IPS-20b (cell line): ENCODE measurements around the gene EPB41.

Experiments used
- H3K27ac ChIP-seq: one replicate; pipeline ENCODE4 v1.5.1; 2013; ENCODE audit warnings: low read length
- H3K27me3 ChIP-seq: 2 replicates; pipeline ENCODE4 v1.6.1; 2013; ENCODE audit warnings: mild to moderate bottlenecking, low read length, inconsistent platforms; ENCODE audit not compliant: insufficient read depth
- H3K36me3 ChIP-seq: 2 replicates; pipeline ENCODE4 v1.6.1; 2013; ENCODE audit warnings: low read depth, mild to moderate bottlenecking, inconsistent platforms, low read length, moderate library complexity; ENCODE audit not compliant: insufficient read depth
- H3K4me1 ChIP-seq: 2 replicates; pipeline ENCODE4 v1.6.1; 2013; ENCODE audit warnings: mild to moderate bottlenecking, control low read depth, inconsistent platforms, low read length, moderate library complexity; ENCODE audit not compliant: insufficient read depth
- H3K4me3 ChIP-seq: 2 replicates; pipeline ENCODE4 v1.5.1; 2013; ENCODE audit warnings: mild to moderate bottlenecking, low read length, inconsistent platforms
- H3K9ac ChIP-seq: 2 replicates; pipeline ENCODE4 v1.6.1; 2013; ENCODE audit warnings: low read depth, mild to moderate bottlenecking, inconsistent platforms, low read length, moderate library complexity
- H3K9me3 ChIP-seq: 2 replicates; pipeline ENCODE4 v1.6.1; 2013; ENCODE audit warnings: mild to moderate bottlenecking, low read depth, low read length, inconsistent platforms; ENCODE audit not compliant: insufficient read depth

Gene EPB41

DNA sequence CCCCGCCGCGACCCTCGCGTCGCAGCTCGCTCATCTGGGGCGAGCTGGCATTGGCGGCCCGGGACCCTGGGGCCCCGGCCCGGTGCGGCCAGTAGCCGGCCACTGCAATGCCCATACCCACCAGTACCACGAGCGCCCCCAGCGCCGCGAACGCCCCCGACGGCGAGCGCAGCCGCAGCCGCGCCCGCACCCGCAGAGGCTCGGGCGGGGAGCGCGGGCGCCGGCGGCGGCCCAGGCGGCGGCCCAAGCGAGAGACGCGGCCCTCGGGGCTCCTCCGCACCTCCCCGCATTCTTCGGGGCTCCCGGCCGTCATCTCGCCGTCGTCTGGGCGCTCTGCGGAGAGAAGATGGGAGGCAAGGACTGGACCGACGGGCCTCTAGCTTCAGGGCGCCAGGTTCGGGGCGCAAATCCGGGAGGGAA is 207.2 kb downstream of the EPB41 start:
- peaks cover 60% of the 10 kb centered on the region for H3K27me3 ChIP-seq
- H3K27ac ChIP-seq = no peak overlapping the region
- no peaks in the 10 kb centered on the region for H3K9me3 ChIP-seq
- H3K9ac ChIP-seq = no peak overlapping the region
- peaks cover 5% of the 10 kb centered on the region; the same call in 1 of the 2 replicates for H3K4me1 ChIP-seq
- peak overlapping the region; percentile 75; the same call in 1 of the 2 replicates for H3K4me3 ChIP-seq
- H3K36me3 ChIP-seq = peaks cover 20% of the 10 kb centered on the region

- Histone ChIP-seq H3K9me3 (no peaks in the 10 kb centered on the region), H3K9ac (no peak overlapping the region), H3K27me3 (peaks cover 60% of the 10 kb centered on the region), H3K36me3 (peaks cover 14% of the 10 kb centered on the region), H3K4me3 (peak overlapping the region; percentile 75; the same call in 1 of the 2 replicates), H3K4me1 (peaks cover 5% of the 10 kb centered on the region; the same call in 1 of the 2 replicates), H3K27ac (no peak overlapping the region)
Measured at GRCh38 chr1:29121936-29122681, 207.7 kb downstream of the EPB41 start.

DNA sequence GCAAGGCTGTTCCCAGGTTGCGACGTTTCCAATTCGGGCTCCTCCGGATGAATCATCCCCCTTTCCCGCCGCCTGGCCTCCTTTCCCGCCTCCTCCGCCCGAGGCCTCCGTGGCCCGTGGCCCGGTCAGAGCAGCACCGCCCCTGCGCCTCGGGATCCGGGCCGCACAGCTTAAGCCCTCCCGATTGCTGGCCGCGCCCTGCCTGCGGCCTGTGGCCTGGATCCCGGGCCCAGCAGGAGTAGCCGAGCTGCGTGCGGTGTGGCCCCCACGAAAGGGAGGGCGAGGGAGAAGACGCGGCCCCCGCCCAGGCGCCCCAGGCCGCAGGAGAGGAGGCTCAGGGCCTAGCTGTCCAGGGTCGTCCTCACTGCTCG is 208.3 kb downstream of the EPB41 start:
- H3K4me1 ChIP-seq = peaks cover 5% of the 10 kb centered on the region; the same call in 1 of the 2 replicates
- H3K9ac ChIP-seq = no peak overlapping the region
- H3K27me3 ChIP-seq = peaks cover 60% of the 10 kb centered on the region
- peaks cover 9% of the 10 kb centered on the region for H3K36me3 ChIP-seq
- no peak overlapping the region for H3K27ac ChIP-seq
- no peaks in the 10 kb centered on the region for H3K9me3 ChIP-seq
- H3K4me3 ChIP-seq = peak overlapping the region; percentile 75

- Histone ChIP-seq H3K9ac (peak overlapping the region; percentile 56; the same call in 1 of the 2 replicates), H3K4me3 (peak overlapping the region; percentile 75), H3K27me3 (peaks cover 60% of the 10 kb centered on the region), H3K36me3 (peaks cover 8% of the 10 kb centered on the region; the same call in 1 of the 2 replicates), H3K4me1 (peaks cover 5% of the 10 kb centered on the region; the same call in 1 of the 2 replicates), H3K27ac (no peak overlapping the region), H3K9me3 (no peaks in the 10 kb centered on the region)
Measured at GRCh38 chr1:29123053-29123886, 208.9 kb downstream of the EPB41 start.

DNA sequence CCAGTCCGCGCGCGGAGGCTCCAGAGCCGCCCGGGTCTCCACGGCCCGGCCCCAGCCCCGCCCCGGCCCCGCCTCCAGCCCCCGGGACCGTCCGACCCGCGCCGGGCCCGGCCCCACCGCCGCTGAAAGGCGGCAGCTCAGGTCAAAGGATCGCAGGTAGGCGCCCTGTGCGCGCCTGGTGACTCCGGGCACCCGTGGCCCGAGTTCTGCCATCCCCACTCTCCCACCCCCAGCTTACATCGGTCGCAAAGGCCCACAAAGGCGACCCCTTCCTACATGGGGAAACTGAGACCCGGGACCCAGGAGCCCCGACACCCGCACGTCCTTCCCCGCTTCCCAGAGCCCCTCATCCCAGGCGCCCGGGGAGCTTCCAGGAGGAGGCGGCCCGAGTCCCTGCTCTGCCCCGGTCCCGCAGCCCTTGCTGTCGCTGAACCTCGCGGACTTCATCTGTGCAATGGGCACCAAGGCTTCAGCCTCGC is 209.6 kb downstream of the EPB41 start, which contains the start of gene TMEM200B:
Gene TMEM200B (minus strand): TSS at position 17 of the 479 bp plus-strand sequence. CDS start 2,075 bp downstream, outside the sequence.
- Histone ChIP-seq H3K4me1 (peaks cover 5% of the 10 kb centered on the region; the same call in 1 of the 2 replicates), H3K4me3 (peak within 1 kb of the TSS; percentile 75), H3K27ac (no peak within 1 kb of the TSS)

GRCh38 chr1:29124366-29125236 is 210.2 kb downstream of the EPB41 start:
- H3K4me1 ChIP-seq = peaks cover 5% of the 10 kb centered on the region; the same call in 1 of the 2 replicates
- H3K27ac ChIP-seq = no peak overlapping the region
- H3K4me3 ChIP-seq = peak overlapping the region; percentile 75
- H3K36me3 ChIP-seq = no peaks in the 10 kb centered on the region
- H3K9me3 ChIP-seq = no peaks in the 10 kb centered on the region
- H3K27me3 ChIP-seq = peaks cover 60% of the 10 kb centered on the region
- H3K9ac ChIP-seq = peak overlapping the region; percentile 68

More for the DNA sequence above, 209.6 kb downstream of the EPB41 start, which contains the start of gene TMEM200B:
- Histone ChIP-seq H3K27me3 (peaks cover 60% of the 10 kb centered on the region), H3K36me3 (0 out of 2 replicates have a peak, but pooled peaks cover 1% of the 10 kb centered on the region), H3K9me3 (no peaks in the 10 kb centered on the region), H3K9ac (peak within 1 kb of the TSS; percentile 68)

DNA sequence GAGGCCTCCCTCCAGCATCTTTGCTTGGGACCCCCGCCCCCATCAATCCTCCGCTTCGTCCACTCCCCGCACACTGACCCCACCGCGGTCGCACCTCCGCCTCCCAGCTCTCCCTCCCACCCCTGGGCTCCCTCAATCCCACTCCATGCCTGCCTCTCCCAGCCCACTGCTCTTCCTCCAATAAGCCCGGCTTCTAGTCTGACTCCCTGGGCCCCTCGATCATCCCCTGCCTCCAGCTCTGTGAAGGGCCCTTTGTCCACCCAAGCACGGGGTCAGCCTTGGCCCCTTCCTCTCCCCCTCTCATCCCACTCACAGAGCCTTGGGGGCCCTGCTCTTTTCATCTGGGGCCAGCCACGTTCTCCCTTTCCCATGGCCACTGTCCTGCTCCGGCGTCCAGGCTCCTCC is 210.9 kb downstream of the EPB41 start:
- peaks cover 55% of the 10 kb centered on the region for H3K27me3 ChIP-seq

DNA sequence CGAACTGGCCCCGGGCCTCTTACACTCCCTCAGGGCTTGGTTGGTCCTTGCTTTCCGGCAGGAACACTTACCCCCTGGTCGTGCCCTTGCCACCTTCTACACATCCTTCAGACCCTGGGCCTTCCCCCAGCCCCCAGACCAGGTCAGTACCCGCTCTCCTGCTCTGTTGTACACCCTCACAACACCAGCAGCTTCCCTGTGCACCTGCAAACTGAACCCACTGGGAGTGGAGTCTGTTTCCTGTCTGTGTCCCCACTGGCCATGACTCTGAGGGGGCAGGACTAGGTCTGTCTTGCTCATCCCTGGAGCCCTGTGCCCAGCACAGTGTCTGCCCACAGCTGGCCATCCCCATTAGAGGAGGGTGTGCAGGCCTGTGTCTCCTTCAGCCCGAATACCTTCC is 211.4 kb downstream of the EPB41 start:
- peaks cover 5% of the 10 kb centered on the region; the same call in 1 of the 2 replicates for H3K4me1 ChIP-seq
- H3K36me3 ChIP-seq = no peaks in the 10 kb centered on the region
- H3K4me3 ChIP-seq = no peak overlapping the region
- no peaks in the 10 kb centered on the region for H3K9me3 ChIP-seq
- peaks cover 49% of the 10 kb centered on the region for H3K27me3 ChIP-seq
- no peak overlapping the region for H3K27ac ChIP-seq
- H3K9ac ChIP-seq = no peak overlapping the region

More for the DNA sequence above, 210.9 kb downstream of the EPB41 start:
- H3K27ac ChIP-seq = no peak overlapping the region
- H3K9me3 ChIP-seq = no peaks in the 10 kb centered on the region
- peak overlapping the region; percentile 75; the same call in 1 of the 2 replicates for H3K4me3 ChIP-seq
- H3K4me1 ChIP-seq = peaks cover 5% of the 10 kb centered on the region; the same call in 1 of the 2 replicates
- H3K9ac ChIP-seq = peak overlapping the region; percentile 58; the same call in 1 of the 2 replicates
- no peaks in the 10 kb centered on the region for H3K36me3 ChIP-seq

- peaks cover 45% of the 10 kb centered on the region for H3K27me3 ChIP-seq
- no peak overlapping the region for H3K27ac ChIP-seq
- peaks cover 5% of the 10 kb centered on the region; the same call in 1 of the 2 replicates for H3K4me1 ChIP-seq
- H3K36me3 ChIP-seq = no peaks in the 10 kb centered on the region
- H3K4me3 ChIP-seq = no peak overlapping the region
- no peak overlapping the region for H3K9ac ChIP-seq
- no peaks in the 10 kb centered on the region for H3K9me3 ChIP-seq
Measured at GRCh38 chr1:29126198-29126597, 211.8 kb downstream of the EPB41 start.

DNA sequence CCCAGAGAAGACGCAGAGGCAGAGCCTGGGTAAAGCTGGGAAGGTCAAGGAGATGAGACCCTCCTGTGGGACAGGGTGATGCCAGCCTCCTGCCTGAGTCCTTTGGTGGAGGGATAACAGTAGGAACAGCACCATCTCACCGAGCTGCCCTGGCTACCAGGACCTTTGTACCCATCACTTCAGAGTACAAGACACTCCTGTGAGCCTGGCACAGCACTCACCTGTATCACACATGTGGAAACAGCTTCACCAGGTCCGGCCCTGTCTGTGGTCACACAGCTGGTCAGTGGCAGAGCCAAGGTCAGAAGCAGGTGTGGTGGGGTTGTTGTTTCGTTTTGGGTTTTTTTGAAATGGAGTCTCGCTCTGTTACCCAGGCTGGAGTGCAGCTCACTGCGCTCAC is 214.4 kb downstream of the EPB41 start:
- peaks cover 21% of the 10 kb centered on the region for H3K27me3 ChIP-seq
- no peak overlapping the region for H3K4me3 ChIP-seq
- no peak overlapping the region for H3K9ac ChIP-seq
- H3K36me3 ChIP-seq = no peaks in the 10 kb centered on the region
- no peak overlapping the region for H3K27ac ChIP-seq
- H3K9me3 ChIP-seq = no peaks in the 10 kb centered on the region
- H3K4me1 ChIP-seq = peaks cover 5% of the 10 kb centered on the region; the same call in 1 of the 2 replicates
